SK-N-SH treated with all-trans-retinoic acid at 6 μM for 48 hours (cell line): ENCODE data around the gene RINL.

Experiments
- ATAC-seq: fragments of 200-7000 bp; cut with Tn5 transposase; 3 replicates; pipeline ENCODE4 v1.9.1; 2020; ENCODE audit warnings: mild to moderate bottlenecking, moderate library complexity
- ARNTL ChIP-seq: fragments of 450-650 bp; formaldehyde crosslinking; IDR thresholded peaks from 2 replicates; pipeline ENCODE4 v1.5.0; 2020; ENCODE audit warnings: low read depth, mild to moderate bottlenecking, moderate library complexity, borderline replicate concordance
- BACH2 ChIP-seq: fragments of 250-450 bp; sonication (Bioruptor Pico); IDR thresholded peaks from 2 replicates; pipeline ENCODE4 v1.9.0; 2021; ENCODE audit warnings: mild to moderate bottlenecking, borderline replicate concordance
- ISL1 ChIP-seq: fragments of 250-450 bp; sonication (Bioruptor Pico); IDR thresholded peaks from 2 replicates; pipeline ENCODE4 v2.1.2; 2022; ENCODE audit warnings: mild to moderate bottlenecking, moderate library complexity
- OSR1 ChIP-seq: fragments of 250-450 bp; sonication (Bioruptor Pico); IDR thresholded peaks from 2 replicates; pipeline ENCODE4 v1.8.0; 2022; ENCODE audit warnings: moderate library complexity, mild to moderate bottlenecking, inconsistent platforms
- POU6F1 ChIP-seq: fragments of 250-450 bp; sonication (Bioruptor Pico); IDR thresholded peaks from 2 replicates; pipeline ENCODE4 v1.8.0; 2021; ENCODE audit warnings: low read depth, mild to moderate bottlenecking, moderate library complexity, borderline replicate concordance
- SNAI2 ChIP-seq: fragments of 250-450 bp; sonication (Bioruptor Pico); IDR thresholded peaks from 2 replicates; pipeline ENCODE4 v1.5.0; 2020; ENCODE audit warnings: mild to moderate bottlenecking, moderate library complexity
- TCF4 ChIP-seq: fragments of 250-450 bp; sonication (Bioruptor Pico); IDR thresholded peaks from 2 replicates; pipeline ENCODE4 v1.8.0; 2021; ENCODE audit warnings: mild to moderate bottlenecking, moderate library complexity, borderline replicate concordance
- TOX ChIP-seq: fragments of 250-450 bp; sonication (Bioruptor Pico); IDR thresholded peaks from 2 replicates; pipeline ENCODE4 v1.8.0; 2021; ENCODE audit warnings: mild to moderate bottlenecking, moderate library complexity, borderline replicate concordance
- TSHZ2 ChIP-seq: fragments of 250-450 bp; sonication (Bioruptor Pico); IDR thresholded peaks from 2 replicates; pipeline ENCODE4 v1.5.0; 2020; ENCODE audit warnings: mild to moderate bottlenecking, moderate library complexity
- ZC3H10 ChIP-seq: fragments of 250-450 bp; sonication (Bioruptor Pico); IDR thresholded peaks from 2 replicates; pipeline ENCODE4 v1.5.1; 2021; ENCODE audit warnings: mild to moderate bottlenecking, moderate library complexity
- ZFP3 ChIP-seq: fragments of 250-450 bp; sonication (Bioruptor Pico); IDR thresholded peaks from 2 replicates; pipeline ENCODE4 v1.5.0; 2020; ENCODE audit warnings: mild to moderate bottlenecking, moderate library complexity
- ZFP30 ChIP-seq: fragments of 450-650 bp; formaldehyde crosslinking; IDR thresholded peaks from 2 replicates; pipeline ENCODE4 v1.5.0; 2022; ENCODE audit warnings: mild to moderate bottlenecking, moderate library complexity
- ZNF565 ChIP-seq: fragments of 450-650 bp; formaldehyde crosslinking; conservative IDR thresholded peaks from 2 replicates; pipeline ENCODE4 v1.5.0; 2020; ENCODE audit warnings: low read depth, mild to moderate bottlenecking, moderate library complexity
- ZNF70 ChIP-seq: fragments of 450-650 bp; formaldehyde crosslinking; IDR thresholded peaks from 2 replicates; pipeline ENCODE4 v1.5.0; 2020; ENCODE audit warnings: mild to moderate bottlenecking, moderate library complexity
- ZNF8 ChIP-seq: fragments of 450-650 bp; formaldehyde crosslinking; IDR thresholded peaks from 2 replicates; pipeline ENCODE4 v1.5.0; 2020; ENCODE audit warnings: mild to moderate bottlenecking, moderate library complexity
- TF ChIP-seq, protein P1 (sequence below): fragments of 250-450 bp; sonication (Bioruptor Pico); IDR thresholded peaks from 2 replicates; pipeline ENCODE4 v1.5.1; 2020; ENCODE audit warnings: low read depth, mild to moderate bottlenecking, moderate library complexity
- TF ChIP-seq, protein P2 (sequence below): fragments of 250-450 bp; sonication (Bioruptor Pico); IDR thresholded peaks from 2 replicates; pipeline ENCODE4 v1.5.1; 2021; ENCODE audit warnings: mild to moderate bottlenecking, moderate library complexity

RINL gene

GRCh38 chr19:38851622-38852230, 26.3 kb downstream of the RINL start:
- peak; percentile 25 for ATAC-seq
- TF ChIP-seq ZFP30 (CRISPR knock-in tag) (no peak), POU6F1 (CRISPR knock-in tag) (no peak), ARNTL (CRISPR knock-in tag) (no peak), ZNF565 (no peak), ZNF70 (CRISPR knock-in tag) (no peak), TSHZ2 (CRISPR knock-in tag) (no peak), TOX (no peak), ISL1 (no peak), OSR1 (CRISPR knock-in tag) (no peak), TCF4 (CRISPR knock-in tag) (no peak), ZNF8 (CRISPR knock-in tag) (no peak), BACH2 (no peak), SNAI2 (CRISPR knock-in tag) (no peak), ZFP3 (CRISPR knock-in tag) (no peak), ZC3H10 (CRISPR knock-in tag) (no peak)
- TF ChIP-seq, protein P1, sequence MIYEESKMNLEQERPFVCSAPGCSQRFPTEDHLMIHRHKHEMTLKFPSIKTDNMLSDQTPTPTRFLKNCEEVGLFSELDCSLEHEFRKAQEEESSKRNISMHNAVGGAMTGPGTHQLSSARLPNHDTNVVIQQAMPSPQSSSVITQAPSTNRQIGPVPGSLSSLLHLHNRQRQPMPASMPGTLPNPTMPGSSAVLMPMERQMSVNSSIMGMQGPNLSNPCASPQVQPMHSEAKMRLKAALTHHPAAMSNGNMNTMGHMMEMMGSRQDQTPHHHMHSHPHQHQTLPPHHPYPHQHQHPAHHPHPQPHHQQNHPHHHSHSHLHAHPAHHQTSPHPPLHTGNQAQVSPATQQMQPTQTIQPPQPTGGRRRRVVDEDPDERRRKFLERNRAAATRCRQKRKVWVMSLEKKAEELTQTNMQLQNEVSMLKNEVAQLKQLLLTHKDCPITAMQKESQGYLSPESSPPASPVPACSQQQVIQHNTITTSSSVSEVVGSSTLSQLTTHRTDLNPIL (CRISPR knock-in tag): no peak
- TF ChIP-seq, protein P2, sequence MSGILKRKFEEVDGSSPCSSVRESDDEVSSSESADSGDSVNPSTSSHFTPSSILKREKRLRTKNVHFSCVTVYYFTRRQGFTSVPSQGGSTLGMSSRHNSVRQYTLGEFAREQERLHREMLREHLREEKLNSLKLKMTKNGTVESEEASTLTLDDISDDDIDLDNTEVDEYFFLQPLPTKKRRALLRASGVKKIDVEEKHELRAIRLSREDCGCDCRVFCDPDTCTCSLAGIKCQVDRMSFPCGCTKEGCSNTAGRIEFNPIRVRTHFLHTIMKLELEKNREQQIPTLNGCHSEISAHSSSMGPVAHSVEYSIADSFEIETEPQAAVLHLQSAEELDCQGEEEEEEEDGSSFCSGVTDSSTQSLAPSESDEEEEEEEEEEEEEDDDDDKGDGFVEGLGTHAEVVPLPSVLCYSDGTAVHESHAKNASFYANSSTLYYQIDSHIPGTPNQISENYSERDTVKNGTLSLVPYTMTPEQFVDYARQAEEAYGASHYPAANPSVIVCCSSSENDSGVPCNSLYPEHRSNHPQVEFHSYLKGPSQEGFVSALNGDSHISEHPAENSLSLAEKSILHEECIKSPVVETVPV (CRISPR knock-in tag): no peak

DNA sequence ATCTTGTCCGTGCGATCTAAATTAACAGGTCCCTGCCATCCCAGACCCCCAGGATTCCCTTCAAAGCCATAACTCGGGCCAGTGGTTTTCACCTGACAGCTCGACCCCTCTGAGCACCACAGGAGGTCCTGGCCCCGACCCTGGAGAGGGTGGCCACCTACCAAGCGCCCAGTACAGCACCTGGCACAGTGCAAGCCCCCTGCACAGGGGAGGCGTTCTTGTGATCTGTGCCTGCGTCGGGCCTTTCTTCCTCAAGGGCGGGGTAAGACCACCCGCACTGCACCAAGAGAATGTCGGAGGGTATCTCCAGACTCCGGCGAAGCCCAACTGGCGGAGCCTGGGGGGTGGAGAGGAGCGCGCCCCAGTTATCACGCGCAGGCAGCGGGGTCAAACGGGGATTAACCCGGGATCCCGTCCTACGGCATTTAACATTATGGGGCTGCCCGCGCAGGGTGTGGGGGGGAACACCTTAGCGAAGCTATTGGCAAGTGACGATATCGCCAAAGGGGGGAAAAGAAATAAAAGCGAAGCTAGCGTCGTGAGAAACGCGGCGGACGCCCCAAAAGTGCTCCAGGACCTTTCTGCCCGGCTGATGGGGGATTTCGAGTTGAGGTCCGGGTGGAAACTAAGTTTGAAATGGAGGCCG, 27.0 kb downstream of the RINL start:
- TF ChIP-seq TSHZ2 (CRISPR knock-in tag) (no peak), ZNF70 (CRISPR knock-in tag) (no peak), TOX (no peak), ZFP3 (CRISPR knock-in tag) (no peak)
- TF ChIP-seq, protein P2 (CRISPR knock-in tag): no peak
- ATAC-seq: no peak
